ENCODE data around the gene SIRT1. TPM values are rescaled to one million over a fixed set of nuclear protein-coding genes. Genes with fewer than 3 reads are reported as not detected.
A peak's percentile ranks its signal among the peaks of the same experiment; 100 is the strongest.

Gene SIRT1
- total RNA-seq, 2 experiments from 2014 or later, result 18.0 to 35.8 TPM

DNA sequence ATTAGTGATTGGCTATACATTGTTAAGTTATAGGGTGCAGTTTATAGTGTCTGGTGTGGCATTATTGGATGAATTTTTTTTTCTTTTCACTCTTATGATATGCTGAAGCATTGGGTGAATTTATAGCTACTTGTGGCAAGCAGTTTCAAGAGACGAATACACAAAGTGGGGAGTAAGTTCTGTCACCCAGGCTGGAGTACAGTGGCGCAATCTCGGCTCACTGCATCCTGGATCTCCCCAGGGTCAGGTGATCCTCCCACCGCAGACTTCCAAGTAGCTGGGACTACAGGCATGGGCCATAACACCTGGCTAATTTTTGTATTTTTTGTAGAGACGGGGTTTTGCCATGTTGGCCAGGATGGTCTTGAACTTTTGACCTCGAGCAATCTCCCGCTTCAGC, 6.3 kb upstream of the SIRT1 start:
- no peak for DNase-seq (ENCODE audit: low spot score)
- Histone ChIP-seq H3K27ac (ENCODE audit: low read depth, low read length, poor library complexity, severe bottlenecking) (no peak overlapping the region), H3K9me3 (ENCODE audit: low read length) (no peaks in the 10 kb centered on the region), H3K36me3 (ENCODE audit: insufficient read depth, low read length) (no peaks in the 10 kb centered on the region), H3K79me2 (ENCODE audit: insufficient read depth, low read depth, low read length) (no peaks in the 10 kb centered on the region), H3K4me2 (ENCODE audit: low read length) (no peak overlapping the region), H3K4me3 (ENCODE audit: low read depth, low read length, poor library complexity, severe bottlenecking) (no peak overlapping the region), H2AFZ (ENCODE audit: low read length) (no peak overlapping the region), H3K9me2 (ENCODE audit: insufficient read depth, low read length) (no peaks in the 10 kb centered on the region), H4K20me1 (ENCODE audit: insufficient read depth, low read length) (no peaks in the 10 kb centered on the region), H3K4me1 (ENCODE audit: insufficient read depth, low read length, poor library complexity, severe bottlenecking) (no peaks in the 10 kb centered on the region)
- TF ChIP-seq CTCF (conservative IDR thresholded peaks at IDR 0.05; ENCODE audit: low read length) (no peak), EZH2phosphoT487 (IDR thresholded peaks at IDR 0.05; ENCODE audit: borderline replicate concordance, low read depth, low read length) (no peak)
- ChIA-PET CTCF (ENCODE audit: unreplicated experiment) (no interaction called here), POLR2A (interaction anchor here (0.7 kb wide), 1 partner anchor 74 kb away, joined by 3 read pairs; no protein-coding TSS in a partner anchor)
- no TSS peak for BruUV-seq (replicated peaks)
- intact Hi-C loops (cut with micrococcal nuclease; ENCODE audit: unreplicated experiment), result no loop called here

- Histone ChIP-seq H3K27ac (ENCODE audit: low read depth, low read length, poor library complexity, severe bottlenecking) (peak overlapping the region; percentile 75), H3K9me3 (ENCODE audit: low read length) (no peaks in the 10 kb centered on the region), H3K4me1 (ENCODE audit: insufficient read depth, low read length, poor library complexity, severe bottlenecking) (peaks cover 17% of the 10 kb centered on the region), H4K20me1 (ENCODE audit: insufficient read depth, low read length) (peaks cover 13% of the 10 kb centered on the region; the same call in 1 of the 2 replicates), H3K9me2 (ENCODE audit: insufficient read depth, low read length) (no peaks in the 10 kb centered on the region), H3K4me2 (ENCODE audit: low read length) (peak overlapping the region; percentile 89), H2AFZ (ENCODE audit: low read length) (peak overlapping the region; percentile 96), H3K36me3 (ENCODE audit: insufficient read depth, low read length) (peaks cover 21% of the 10 kb centered on the region), H3K4me3 (ENCODE audit: low read depth, low read length, poor library complexity, severe bottlenecking) (peak overlapping the region; percentile 78), H3K79me2 (ENCODE audit: insufficient read depth, low read depth, low read length) (peaks cover 38% of the 10 kb centered on the region)
- TSS peak; percentile 93 for BruUV-seq (replicated peaks)
- ChIA-PET CTCF (ENCODE audit: unreplicated experiment) (interaction anchor here (0.5 to 1.2 kb wide), 3 partner anchors 23 to 1057 kb away, joined by 3 read pairs; no protein-coding TSS in a partner anchor), POLR2A (interaction anchor here (0.6 to 2.0 kb wide), 16 partner anchors 11 to 449 kb away, joined by 3 to 7 read pairs (median 3); partner anchors contain the start of genes HNRNPH3 and PBLD)
- DNase-seq (ENCODE audit: low spot score), result no peak
- TF ChIP-seq EZH2phosphoT487 (IDR thresholded peaks at IDR 0.05; ENCODE audit: borderline replicate concordance, low read depth, low read length) (no peak), CTCF (conservative IDR thresholded peaks at IDR 0.05; ENCODE audit: low read length) (no peak)
- intact Hi-C loops (cut with micrococcal nuclease; ENCODE audit: unreplicated experiment), result loop anchor here (1.0 to 10.0 kb wide), 5 partner anchors 29 to 448 kb away; partner anchors contain the start of genes HERC4, HNRNPH3 and PBLD
These were observed 645 bp upstream of the SIRT1 start for GRCh38 chr10:67883710-67884312.
